Liver (tissue), 3 donors: ENCODE data around the gene RRP8.

Source experiments
- ATF3 ChIP-seq: IDR thresholded peaks from 2 replicates; pipeline ENCODE4 v1.6.1; 2016; ENCODE audit warnings: antibody characterized with exemption
- CTCF ChIP-seq: fragments of 150-350 bp; IDR thresholded peaks from 2 replicates; pipeline ENCODE4 v1.5.1; 2017; ENCODE audit warnings: improper control_type of control experiment, low read depth, low read length; ENCODE audit not compliant: missing input control
- EGR1 ChIP-seq, 2 donors: IDR thresholded peaks; 2 replicates each; pipeline ENCODE4 v1.6.1; 2016 to 2018; ENCODE audit warnings: antibody characterized with exemption in 2 of 2, low read depth in 2 of 2
- GABPA ChIP-seq, 2 donors: IDR thresholded peaks in 1 of 2; conservative IDR thresholded peaks in 1 of 2; 2 replicates each; pipeline ENCODE4 v1.6.1; 2016; ENCODE audit warnings: antibody characterized with exemption in 2 of 2, mild to moderate bottlenecking in 1 of 2, moderate library complexity in 1 of 2
- JUND ChIP-seq, 2 donors: IDR thresholded peaks; 2 replicates each; pipeline ENCODE4 v1.6.1; 2016; ENCODE audit warnings: antibody characterized with exemption in 2 of 2
- RAD21 ChIP-seq, 2 donors: IDR thresholded peaks; 2 replicates each; pipeline ENCODE4 v1.6.1; 2016; ENCODE audit warnings: antibody characterized with exemption in 2 of 2, mild to moderate bottlenecking in 2 of 2
- RXRA ChIP-seq, 2 donors: IDR thresholded peaks; 2 replicates each; pipeline ENCODE4 v1.6.1; 2017 to 2018; ENCODE audit warnings: antibody characterized with exemption in 2 of 2, mild to moderate bottlenecking in 1 of 2
- TAF1 ChIP-seq: conservative IDR thresholded peaks from 2 replicates; pipeline ENCODE4 v1.6.1; 2016; ENCODE audit warnings: antibody characterized with exemption, mild to moderate bottlenecking
- YY1 ChIP-seq: IDR thresholded peaks from 2 replicates; pipeline ENCODE4 v1.6.1; 2016; ENCODE audit warnings: antibody characterized with exemption, mild to moderate bottlenecking
- TF ChIP-seq, protein P1 (sequence below): IDR thresholded peaks from 2 replicates; pipeline ENCODE4 v1.6.1; 2016; ENCODE audit warnings: antibody characterized with exemption, mild to moderate bottlenecking
- donor health status: healthy.
- donor health status: healthy.

GRCh38 chr11:6652182-6652581 is 48.8 kb upstream of the RRP8 start:
- TF ChIP-seq CTCF (no peak), YY1 (no peak), RAD21 (IDR thresholded peaks at IDR 0.05) (no peak), ATF3 (no peak), JUND (IDR thresholded peaks at IDR 0.05) (no peak), GABPA (IDR thresholded peaks at IDR 0.05 in 1 of 2, conservative IDR thresholded peaks at IDR 0.05 in 1 of 2) (no peak), EGR1 (IDR thresholded peaks at IDR 0.05; ENCODE audit: low read depth in 2 of 2) (no peak), RXRA (IDR thresholded peaks at IDR 0.05) (no peak), TAF1 (no peak)
- TF ChIP-seq, protein P1, sequence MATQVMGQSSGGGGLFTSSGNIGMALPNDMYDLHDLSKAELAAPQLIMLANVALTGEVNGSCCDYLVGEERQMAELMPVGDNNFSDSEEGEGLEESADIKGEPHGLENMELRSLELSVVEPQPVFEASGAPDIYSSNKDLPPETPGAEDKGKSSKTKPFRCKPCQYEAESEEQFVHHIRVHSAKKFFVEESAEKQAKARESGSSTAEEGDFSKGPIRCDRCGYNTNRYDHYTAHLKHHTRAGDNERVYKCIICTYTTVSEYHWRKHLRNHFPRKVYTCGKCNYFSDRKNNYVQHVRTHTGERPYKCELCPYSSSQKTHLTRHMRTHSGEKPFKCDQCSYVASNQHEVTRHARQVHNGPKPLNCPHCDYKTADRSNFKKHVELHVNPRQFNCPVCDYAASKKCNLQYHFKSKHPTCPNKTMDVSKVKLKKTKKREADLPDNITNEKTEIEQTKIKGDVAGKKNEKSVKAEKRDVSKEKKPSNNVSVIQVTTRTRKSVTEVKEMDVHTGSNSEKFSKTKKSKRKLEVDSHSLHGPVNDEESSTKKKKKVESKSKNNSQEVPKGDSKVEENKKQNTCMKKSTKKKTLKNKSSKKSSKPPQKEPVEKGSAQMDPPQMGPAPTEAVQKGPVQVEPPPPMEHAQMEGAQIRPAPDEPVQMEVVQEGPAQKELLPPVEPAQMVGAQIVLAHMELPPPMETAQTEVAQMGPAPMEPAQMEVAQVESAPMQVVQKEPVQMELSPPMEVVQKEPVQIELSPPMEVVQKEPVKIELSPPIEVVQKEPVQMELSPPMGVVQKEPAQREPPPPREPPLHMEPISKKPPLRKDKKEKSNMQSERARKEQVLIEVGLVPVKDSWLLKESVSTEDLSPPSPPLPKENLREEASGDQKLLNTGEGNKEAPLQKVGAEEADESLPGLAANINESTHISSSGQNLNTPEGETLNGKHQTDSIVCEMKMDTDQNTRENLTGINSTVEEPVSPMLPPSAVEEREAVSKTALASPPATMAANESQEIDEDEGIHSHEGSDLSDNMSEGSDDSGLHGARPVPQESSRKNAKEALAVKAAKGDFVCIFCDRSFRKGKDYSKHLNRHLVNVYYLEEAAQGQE: no peak
